KG1 (cell line): ENCODE results near the gene STING1.
"Not testable (repeated sequence)": the region's sequence is repeated elsewhere in the genome, so short reads cannot be mapped to it uniquely, and the experiment has no call there.

Source experiments
- DNase-seq: peaks from one replicate; lab custom pipeline; 2025; lab: John Stamatoyannopoulos, UW

Gene STING1

GRCh38 chr5:139503036-139503817, 20.7 kb upstream of the STING1 start:
- not testable (repeated sequence) for DNase-seq

DNA sequence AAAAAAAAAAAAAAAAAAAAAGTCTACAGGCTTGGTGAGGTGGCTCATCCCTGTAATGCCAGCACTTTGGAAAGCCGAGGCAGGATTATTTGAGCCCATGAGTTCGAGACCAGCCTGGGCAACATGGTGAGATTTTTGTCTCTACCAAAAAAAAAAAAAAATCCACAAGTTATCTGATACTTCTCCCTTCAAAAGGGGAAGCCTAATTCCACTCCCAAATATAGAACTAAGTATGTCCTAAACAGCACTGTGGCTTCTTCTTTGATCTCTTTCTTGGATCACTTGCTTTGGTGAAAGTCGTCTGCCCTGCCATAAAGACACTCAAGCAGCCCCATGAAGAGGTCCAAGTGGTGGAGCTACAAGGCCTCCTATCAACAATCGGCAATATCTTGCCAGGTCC, 18.8 kb upstream of the STING1 start:
- no peak for DNase-seq

GRCh38 chr5:139495638-139496435, 13.3 kb upstream of the STING1 start:
- DNase-seq: no peak

DNA sequence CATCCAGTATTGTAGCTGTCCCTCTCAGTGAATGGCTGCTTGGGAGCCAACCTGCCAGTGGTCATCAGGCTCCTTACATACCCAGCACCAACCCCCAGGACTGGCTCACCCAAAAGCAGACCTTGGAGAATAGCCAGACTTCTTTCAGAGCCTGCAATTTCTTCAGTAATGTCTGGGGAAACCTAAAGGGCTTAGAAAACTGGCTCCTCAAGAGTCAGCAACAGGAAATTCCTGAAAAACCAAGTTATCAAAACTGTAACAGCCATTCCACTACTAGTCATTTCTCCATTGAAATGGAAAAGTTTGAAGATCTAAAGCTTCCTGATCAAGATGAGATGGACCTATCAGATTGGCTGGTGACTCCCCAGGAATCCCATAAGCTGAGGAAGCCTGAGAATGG, 12.3 kb upstream of the STING1 start:
- no peak for DNase-seq

- DNase-seq: no peak
Measured at GRCh38 chr5:139494256-139494655, 11.7 kb upstream of the STING1 start.

DNA sequence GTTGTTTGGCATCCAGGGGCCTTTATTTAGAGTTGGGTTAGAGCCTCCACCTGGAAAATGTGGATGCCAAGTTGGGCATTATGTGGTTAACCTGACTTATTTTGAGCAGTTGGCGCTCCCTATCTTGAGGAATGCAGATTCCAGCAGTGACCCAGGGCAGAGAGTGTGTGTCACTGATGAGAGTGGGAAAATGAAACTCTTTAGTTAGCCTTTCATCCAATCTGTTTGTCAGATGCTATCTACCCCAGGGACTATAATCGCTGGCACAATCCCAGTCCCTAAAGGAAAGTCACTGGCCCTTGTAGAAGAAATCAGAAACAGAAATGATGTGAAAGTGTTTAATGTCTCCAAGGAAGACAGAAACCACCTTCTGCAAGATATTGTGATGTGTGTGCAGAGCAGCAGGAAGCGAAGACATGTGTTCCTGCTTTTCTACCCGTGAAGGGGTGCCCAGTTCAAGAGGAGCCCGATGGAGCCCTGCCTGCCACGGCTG, 10.2 kb upstream of the STING1 start:
- DNase-seq: no peak

- DNase-seq: no peak
Measured at GRCh38 chr5:139488260-139488659, 5.7 kb upstream of the STING1 start.

DNA sequence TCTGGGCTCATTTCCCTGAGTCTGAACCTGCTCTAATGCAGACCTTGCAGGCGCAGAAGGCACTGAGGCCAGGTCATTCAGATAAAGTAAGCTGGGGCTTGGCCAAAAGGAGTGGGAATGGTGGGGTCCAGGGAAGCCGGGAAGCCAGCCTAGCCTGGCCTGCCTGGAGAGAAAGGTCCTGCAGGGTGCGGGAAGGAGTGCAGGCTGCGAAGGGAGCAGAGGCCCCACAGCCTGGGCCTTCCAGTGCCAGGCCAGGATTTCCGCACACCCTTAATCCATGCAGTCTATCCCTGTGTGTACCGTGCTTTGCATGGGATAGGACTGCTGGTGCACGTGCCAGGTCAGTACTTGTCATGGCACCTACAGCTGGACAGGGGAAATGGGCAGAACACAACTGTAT, 3.6 kb upstream of the STING1 start:
- no peak for DNase-seq

GRCh38 chr5:139482890-139483208, 291 bp upstream of the STING1 start:
- not testable (repeated sequence) for DNase-seq

DNA sequence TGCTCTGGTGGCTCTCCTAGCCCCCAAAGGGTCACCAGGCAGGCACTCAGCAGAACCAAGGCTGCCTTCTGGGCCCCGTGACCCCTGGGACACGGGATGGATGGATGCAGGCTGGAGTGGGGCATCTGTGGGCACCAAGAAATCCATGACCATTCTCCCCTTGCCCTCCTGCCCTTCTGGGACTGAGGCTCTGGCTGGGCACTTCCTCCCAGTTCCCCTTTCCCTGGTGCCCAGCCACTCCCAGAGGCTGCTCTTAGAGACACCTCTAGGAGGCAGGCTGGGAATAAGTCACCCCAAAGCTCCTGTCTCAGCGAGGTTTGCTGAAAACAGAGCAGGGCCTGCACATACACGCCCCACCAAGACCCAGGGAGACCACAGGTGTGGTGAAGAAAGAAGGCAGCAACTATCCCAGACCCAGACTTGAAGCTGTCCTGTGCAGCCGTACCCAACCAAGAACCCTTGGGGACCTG, 943 bp downstream of the STING1 start:
- DNase-seq: no peak

DNA sequence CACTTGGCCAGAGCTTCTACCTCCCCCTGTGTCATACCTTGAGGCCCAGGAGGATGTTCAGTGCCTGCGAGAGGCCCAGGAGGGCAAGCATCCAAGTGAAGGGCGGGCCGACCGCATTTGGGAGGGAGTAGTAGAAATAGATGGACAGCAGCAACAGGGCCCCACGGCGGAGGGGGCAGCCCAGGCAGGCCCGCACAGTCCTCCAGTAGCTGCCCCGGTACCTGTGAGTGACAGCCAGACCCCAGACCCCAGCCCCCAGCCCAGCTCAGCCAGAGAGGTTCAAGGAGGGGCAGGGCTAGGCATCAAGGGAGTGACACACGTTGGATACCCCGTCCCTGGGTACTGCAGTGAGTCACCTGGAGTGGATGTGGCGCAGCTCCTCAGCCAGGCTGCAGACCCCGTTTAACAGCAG, 1.4 kb downstream of the STING1 start:
- no peak for DNase-seq

DNA sequence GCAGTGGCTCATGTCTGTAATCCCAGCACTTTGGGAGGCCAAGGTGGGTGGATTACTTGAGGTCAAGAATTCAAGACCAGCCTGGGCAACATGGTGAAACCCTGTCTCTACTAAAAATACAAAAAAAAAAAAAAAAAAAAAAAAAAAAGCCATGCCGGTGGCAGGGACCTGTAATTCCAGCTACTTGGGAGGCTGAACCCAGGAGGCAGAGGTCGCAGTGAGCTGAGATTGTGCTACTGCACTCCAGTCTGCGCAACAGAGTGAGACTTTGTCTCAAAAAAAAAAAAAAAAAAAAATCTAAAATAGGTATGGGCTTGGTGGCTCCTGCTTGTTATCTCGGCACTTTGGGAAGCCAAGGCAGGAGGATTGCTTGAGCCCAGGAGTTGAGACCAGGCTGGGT, 2.8 kb downstream of the STING1 start:
- not testable (repeated sequence) for DNase-seq

- not testable (repeated sequence) for DNase-seq
Measured at GRCh38 chr5:139478657-139479423, 3.7 kb downstream of the STING1 start.

- no peak for DNase-seq
Measured at GRCh38 chr5:139475865-139476617, 6.5 kb downstream of the STING1 start.

GRCh38 chr5:139474890-139475791, 7.4 kb downstream of the STING1 start:
- DNase-seq: no peak

GRCh38 chr5:139473565-139473964, 9.0 kb downstream of the STING1 start:
- DNase-seq: no peak

- DNase-seq: no peak
Measured at GRCh38 chr5:139473105-139473504, 9.5 kb downstream of the STING1 start.

DNA sequence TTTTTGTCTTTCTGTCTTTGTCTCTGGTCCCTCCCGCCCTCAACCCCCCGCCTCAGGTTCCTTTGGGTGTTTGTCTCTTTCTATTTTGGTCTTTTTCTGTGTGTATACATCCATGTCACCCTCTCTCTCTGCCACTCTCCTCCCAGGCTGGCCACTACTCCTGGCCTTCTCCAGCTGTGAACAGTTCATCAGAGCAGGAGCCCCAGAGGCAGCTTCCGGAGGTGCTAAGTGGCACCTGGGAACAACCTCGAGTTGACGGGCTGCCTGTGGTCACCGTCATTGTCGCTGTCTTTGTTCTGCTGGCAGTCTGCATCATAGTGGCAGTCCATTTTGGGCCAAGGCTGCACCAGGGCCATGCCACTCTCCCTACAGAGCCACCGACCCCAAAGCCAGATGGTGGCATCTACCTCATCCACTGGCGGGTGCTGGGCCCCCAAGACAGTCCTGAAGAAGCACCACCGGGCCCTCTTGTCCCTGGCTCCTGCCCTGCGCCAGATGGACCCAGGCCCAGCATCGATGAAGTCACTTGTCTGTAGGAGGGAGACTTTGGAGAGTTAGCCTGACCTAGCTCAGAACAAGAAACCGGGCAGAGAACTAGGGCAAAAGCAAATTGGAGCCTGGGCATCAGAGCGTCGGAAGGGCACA, 10.1 kb downstream of the STING1 start:
- DNase-seq: no peak

DNA sequence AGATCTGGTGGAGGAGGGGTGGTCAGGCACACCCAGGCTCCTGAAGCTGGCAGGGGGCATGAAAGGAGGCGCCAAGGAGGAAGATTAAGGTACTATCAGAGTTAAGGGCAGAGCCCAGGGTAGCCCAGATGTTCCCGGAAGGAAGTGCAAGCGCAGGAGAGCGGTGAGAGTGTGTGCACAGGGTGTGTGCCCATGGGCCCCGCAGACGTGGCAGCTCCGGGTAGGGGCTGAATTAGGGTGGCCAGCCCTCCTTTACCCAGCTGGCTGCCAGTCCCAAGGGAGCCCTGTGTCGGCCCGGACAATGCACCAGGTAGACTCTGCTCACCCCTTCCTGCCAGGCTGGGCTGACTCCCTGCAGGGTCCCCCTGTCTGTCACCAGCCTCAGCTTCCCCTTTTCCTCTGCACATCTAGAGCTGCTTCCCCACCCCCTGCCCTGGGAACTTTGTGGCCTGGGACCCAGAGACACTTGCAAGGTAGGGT, 11.7 kb downstream of the STING1 start, which contains the start of gene SMIM33:
Gene SMIM33, plus strand, starts transcription at position 184 of the 480 bp plus-strand sequence. Its CDS starts 118 bp downstream, at position 302.
- no peak for DNase-seq

GRCh38 chr5:139468421-139468931, 14.1 kb downstream of the STING1 start:
- no peak for DNase-seq
